Loucy (cell line): ENCODE results near the gene SLC16A10.

Experiments used
- CTCF ChIP-seq: fragments of 200-600 bp; sonication (generic); conservative IDR thresholded peaks from 2 replicates; pipeline ENCODE4 v1.5.1; 2014; ENCODE audit warnings: mild to moderate bottlenecking, antibody characterized with exemption, low read length
- EZH2phosphoT487 ChIP-seq: fragments of 200-600 bp; IDR thresholded peaks from 2 replicates; pipeline ENCODE4 v1.6.1; 2018; ENCODE audit warnings: antibody characterized with exemption, mild to moderate bottlenecking, moderate library complexity, borderline replicate concordance

GRCh38 chr6:111086685-111087084 is 618 bp upstream of the SLC16A10 start:
- TF ChIP-seq CTCF (no peak), EZH2phosphoT487 (no peak)
